Panc1 (cell line): ENCODE measurements around the gene AVPI1. TPM values are rescaled to one million over a fixed set of nuclear protein-coding genes. Genes with fewer than 3 reads are reported as not detected.

Source experiments
- ATAC-seq: fragments of 200-7000 bp; cut with Tn5 transposase; 2 replicates; pipeline ENCODE4 v1.9.1; 2020; ENCODE audit warnings: mild to moderate bottlenecking, moderate library complexity
- BruUV-seq: library from RNA; stranded (reverse); fragments of 400-500 nt; replicated peaks from 2 replicates; lab custom pipeline; 2021; lab: Mats Ljungman, UMichigan
- CTCF ChIA-PET: fragments of 300-600 bp; sonication (Branson Sonifier 250); formaldehyde crosslinking; loops from one replicate; lab custom pipeline; 2022; ENCODE audit warnings: antibody characterized with exemption; lab: Charles Lee
- POLR2A ChIA-PET: fragments of 300-600 bp; sonication (Branson Sonifier 250); formaldehyde crosslinking; loops from one replicate; lab custom pipeline; 2022; ENCODE audit warnings: antibody characterized with exemption; lab: Charles Lee
- DNase-seq: peaks from one replicate; pipeline ENCODE4 v3.0.0-alpha.2; 2010; ENCODE audit warnings: low read depth, low spot score
- H3K27ac ChIP-seq: 2 replicates; pipeline ENCODE4 v1.5.1; 2011; ENCODE audit warnings: mild to moderate bottlenecking, low read length, inconsistent platforms
- H3K27me3 ChIP-seq: fragments of 200-500 bp; sonication (Bioruptor generic); 2 replicates; pipeline ENCODE4 v1.6.0; 2014; ENCODE audit warnings: low read length, inconsistent platforms; ENCODE audit not compliant: control insufficient read depth, insufficient read depth
- H3K36me3 ChIP-seq: fragments of 200-500 bp; sonication (Bioruptor generic); 2 replicates; pipeline ENCODE4 v1.5.1; 2014; ENCODE audit warnings: inconsistent platforms, mild to moderate bottlenecking, low read length, moderate library complexity; ENCODE audit not compliant: control insufficient read depth, insufficient read depth
- H3K4me1 ChIP-seq: 2 replicates; pipeline ENCODE4 v1.5.1; 2011; ENCODE audit warnings: inconsistent platforms, mild to moderate bottlenecking, low read length, moderate library complexity; ENCODE audit not compliant: control insufficient read depth, insufficient read depth
- H3K4me3 ChIP-seq, 2 experiments: 2 replicates each; pipeline ENCODE4 v1.5.1; 2011 to 2012; ENCODE audit warnings: low read depth in 2 of 2, low read length in 2 of 2, mild to moderate bottlenecking in 2 of 2, inconsistent platforms in 1 of 2, moderate library complexity in 1 of 2
- H3K9me3 ChIP-seq: fragments of 200-500 bp; sonication (Bioruptor generic); 2 replicates; pipeline ENCODE4 v1.5.1; 2014; ENCODE audit warnings: low read depth, mild to moderate bottlenecking, inconsistent platforms, low read length, moderate library complexity; ENCODE audit not compliant: control insufficient read depth, insufficient read depth
- POLR2AphosphoS5 ChIP-seq: IDR thresholded peaks from 2 replicates; pipeline ENCODE4 v1.6.1; 2012; ENCODE audit warnings: mild to moderate bottlenecking, low read depth, low read length, moderate library complexity
- SIN3A ChIP-seq: IDR thresholded peaks from 2 replicates; pipeline ENCODE4 v1.6.1; 2012; ENCODE audit warnings: low read depth, mild to moderate bottlenecking, low read length, moderate library complexity, borderline replicate concordance; ENCODE audit not compliant: insufficient read depth
- TCF7L2 ChIP-seq: IDR thresholded peaks from 2 replicates; pipeline ENCODE4 v1.6.1; 2011; ENCODE audit warnings: mild to moderate bottlenecking, low read depth, low read length, inconsistent platforms
- in situ Hi-C: cut with HindIII; loops from 2 replicates; pipeline ENCODE4 v1.10.0; 2016; ENCODE audit warnings: low sequenced_read_pairs, low pct_unique_long_range_greater_than_20kb
- intact Hi-C: fragments of 100-400 bp; cut with micrococcal nuclease; formaldehyde crosslinking; loops from one replicate; pipeline ENCODE4 v1.10.0; 2022; ENCODE audit not compliant: unreplicated experiment
- total RNA-seq: library from RNA; stranded (reverse); gene quantifications from one replicate; pipeline ENCODE4 v1.2.1, GENCODE V29; 2021; ENCODE audit not compliant: unreplicated experiment
- TF ChIP-seq, protein P1 (sequence below), 2 experiments: IDR thresholded peaks; 2 replicates each; pipeline ENCODE4 v1.6.1; 2011 to 2012; ENCODE audit warnings: low read depth in 2 of 2, control low read depth in 1 of 2, low read length in 1 of 2, mild to moderate bottlenecking in 1 of 2, moderate library complexity in 1 of 2; ENCODE audit not compliant: insufficient read depth in 1 of 2
- TF ChIP-seq, protein P2 (sequence below): fragments of 450-650 bp; IDR thresholded peaks from 2 replicates; pipeline ENCODE4 v1.5.1; 2017; ENCODE audit warnings: mild to moderate bottlenecking

AVPI1 gene
- total RNA-seq, 1 experiment from 2014 or later = 8.0 TPM

- Histone ChIP-seq H3K9me3 (no peaks in the 10 kb centered on the region), H3K4me1 (peaks cover 7% of the 10 kb centered on the region; the same call in 1 of the 2 replicates), H3K27me3 (no peaks in the 10 kb centered on the region), H3K27ac (peak within 1 kb of the TSS; percentile 90), H3K36me3 (no peaks in the 10 kb centered on the region), H3K4me3 (peak within 1 kb of the TSS; percentile 74 to 98)
- POLR2A ChIA-PET = no interaction called here
- CTCF ChIA-PET = interaction anchor here (1.1 kb wide), 1 partner anchor 61 kb away, joined by 4 read pairs; the partner anchor contains the start of gene ANKRD2
- TF ChIP-seq, protein P1, sequence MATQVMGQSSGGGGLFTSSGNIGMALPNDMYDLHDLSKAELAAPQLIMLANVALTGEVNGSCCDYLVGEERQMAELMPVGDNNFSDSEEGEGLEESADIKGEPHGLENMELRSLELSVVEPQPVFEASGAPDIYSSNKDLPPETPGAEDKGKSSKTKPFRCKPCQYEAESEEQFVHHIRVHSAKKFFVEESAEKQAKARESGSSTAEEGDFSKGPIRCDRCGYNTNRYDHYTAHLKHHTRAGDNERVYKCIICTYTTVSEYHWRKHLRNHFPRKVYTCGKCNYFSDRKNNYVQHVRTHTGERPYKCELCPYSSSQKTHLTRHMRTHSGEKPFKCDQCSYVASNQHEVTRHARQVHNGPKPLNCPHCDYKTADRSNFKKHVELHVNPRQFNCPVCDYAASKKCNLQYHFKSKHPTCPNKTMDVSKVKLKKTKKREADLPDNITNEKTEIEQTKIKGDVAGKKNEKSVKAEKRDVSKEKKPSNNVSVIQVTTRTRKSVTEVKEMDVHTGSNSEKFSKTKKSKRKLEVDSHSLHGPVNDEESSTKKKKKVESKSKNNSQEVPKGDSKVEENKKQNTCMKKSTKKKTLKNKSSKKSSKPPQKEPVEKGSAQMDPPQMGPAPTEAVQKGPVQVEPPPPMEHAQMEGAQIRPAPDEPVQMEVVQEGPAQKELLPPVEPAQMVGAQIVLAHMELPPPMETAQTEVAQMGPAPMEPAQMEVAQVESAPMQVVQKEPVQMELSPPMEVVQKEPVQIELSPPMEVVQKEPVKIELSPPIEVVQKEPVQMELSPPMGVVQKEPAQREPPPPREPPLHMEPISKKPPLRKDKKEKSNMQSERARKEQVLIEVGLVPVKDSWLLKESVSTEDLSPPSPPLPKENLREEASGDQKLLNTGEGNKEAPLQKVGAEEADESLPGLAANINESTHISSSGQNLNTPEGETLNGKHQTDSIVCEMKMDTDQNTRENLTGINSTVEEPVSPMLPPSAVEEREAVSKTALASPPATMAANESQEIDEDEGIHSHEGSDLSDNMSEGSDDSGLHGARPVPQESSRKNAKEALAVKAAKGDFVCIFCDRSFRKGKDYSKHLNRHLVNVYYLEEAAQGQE (IDR thresholded peaks at IDR 0.05; ENCODE audit: insufficient read depth in 1 of 2, low read depth in 2 of 2, low read length in 1 of 2) = 0 out of 4 replicates have a peak, but pooled peaks of 1 of the 2 experiments have one; percentile 55
- no peak for TF ChIP-seq POLR2AphosphoS5
- TF ChIP-seq, protein P2, sequence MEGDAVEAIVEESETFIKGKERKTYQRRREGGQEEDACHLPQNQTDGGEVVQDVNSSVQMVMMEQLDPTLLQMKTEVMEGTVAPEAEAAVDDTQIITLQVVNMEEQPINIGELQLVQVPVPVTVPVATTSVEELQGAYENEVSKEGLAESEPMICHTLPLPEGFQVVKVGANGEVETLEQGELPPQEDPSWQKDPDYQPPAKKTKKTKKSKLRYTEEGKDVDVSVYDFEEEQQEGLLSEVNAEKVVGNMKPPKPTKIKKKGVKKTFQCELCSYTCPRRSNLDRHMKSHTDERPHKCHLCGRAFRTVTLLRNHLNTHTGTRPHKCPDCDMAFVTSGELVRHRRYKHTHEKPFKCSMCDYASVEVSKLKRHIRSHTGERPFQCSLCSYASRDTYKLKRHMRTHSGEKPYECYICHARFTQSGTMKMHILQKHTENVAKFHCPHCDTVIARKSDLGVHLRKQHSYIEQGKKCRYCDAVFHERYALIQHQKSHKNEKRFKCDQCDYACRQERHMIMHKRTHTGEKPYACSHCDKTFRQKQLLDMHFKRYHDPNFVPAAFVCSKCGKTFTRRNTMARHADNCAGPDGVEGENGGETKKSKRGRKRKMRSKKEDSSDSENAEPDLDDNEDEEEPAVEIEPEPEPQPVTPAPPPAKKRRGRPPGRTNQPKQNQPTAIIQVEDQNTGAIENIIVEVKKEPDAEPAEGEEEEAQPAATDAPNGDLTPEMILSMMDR = no peak
- 0 out of 2 replicates have a peak, but pooled peaks have one; percentile 71 for TF ChIP-seq SIN3A
- peak; percentile 49; the same call in 1 of the 2 replicates for TF ChIP-seq TCF7L2
- in situ Hi-C loops (no loop called here), intact Hi-C loops (no loop called here)
- ATAC-seq (peak; percentile 99), DNase-seq (peak; percentile 78)
- BruUV-seq = no TSS peak
Observed at GRCh38 chr10:97632949-97633884, 53.8 kb downstream of the AVPI1 start, which contains the start of gene MORN4. MORN4 (minus strand) TSS chr10:97633500; CDS start chr10:97619653, 13,847 bp downstream.

DNA sequence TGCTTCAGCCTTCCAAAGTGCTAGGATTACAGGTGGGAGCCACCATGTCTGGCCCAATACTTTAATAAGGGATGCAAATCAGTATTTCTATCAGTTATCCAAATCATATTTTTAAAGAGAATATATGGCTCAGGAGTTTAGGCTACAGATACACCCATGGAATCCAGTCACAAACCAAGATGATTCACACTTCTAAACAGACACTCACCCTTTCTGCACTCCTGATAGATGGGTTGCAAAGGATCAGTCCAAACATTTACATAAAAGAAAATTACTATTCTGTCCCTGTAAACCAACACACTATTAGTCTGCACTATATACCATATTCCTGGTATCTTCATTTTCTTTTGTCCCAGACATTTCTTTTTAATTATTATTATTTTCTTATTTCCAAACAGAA, 55.9 kb downstream of the AVPI1 start:
- Histone ChIP-seq H3K27ac (no peak overlapping the region), H3K9me3 (no peaks in the 10 kb centered on the region), H3K4me3 (no peak overlapping the region), H3K4me1 (peaks cover 7% of the 10 kb centered on the region; the same call in 1 of the 2 replicates), H3K36me3 (no peaks in the 10 kb centered on the region), H3K27me3 (no peaks in the 10 kb centered on the region)
- TSS peak; percentile 49 for BruUV-seq
- intact Hi-C loops = no loop called here
- in situ Hi-C loops = no loop called here
- CTCF ChIA-PET = no interaction called here
- ATAC-seq (no peak), DNase-seq (no peak)
- TF ChIP-seq POLR2AphosphoS5 (no peak), SIN3A (no peak), TCF7L2 (no peak)
- TF ChIP-seq, protein P2 = no peak
- TF ChIP-seq, protein P1 (IDR thresholded peaks at IDR 0.05; ENCODE audit: insufficient read depth in 1 of 2, low read depth in 2 of 2, low read length in 1 of 2) = no peak
- POLR2A ChIA-PET = no interaction called here
